DOHH2 (cell line): ENCODE results near the gene SERPINB7.

ENCODE experiments used
- CTCF ChIP-seq: fragments of 200-600 bp; sonication (generic); IDR thresholded peaks from one replicate; pipeline ENCODE4 v1.5.1; 2014; ENCODE audit warnings: antibody characterized with exemption, mild to moderate bottlenecking, low read depth, low read length; ENCODE audit not compliant: poor library complexity, severe bottlenecking
- EZH2phosphoT487 ChIP-seq: fragments of 200-600 bp; sonication (generic); IDR thresholded peaks from 2 replicates; pipeline ENCODE4 v1.6.1; 2017; ENCODE audit warnings: borderline replicate concordance, mild to moderate bottlenecking, antibody characterized with exemption, low read length, moderate library complexity, mixed read lengths

DNA sequence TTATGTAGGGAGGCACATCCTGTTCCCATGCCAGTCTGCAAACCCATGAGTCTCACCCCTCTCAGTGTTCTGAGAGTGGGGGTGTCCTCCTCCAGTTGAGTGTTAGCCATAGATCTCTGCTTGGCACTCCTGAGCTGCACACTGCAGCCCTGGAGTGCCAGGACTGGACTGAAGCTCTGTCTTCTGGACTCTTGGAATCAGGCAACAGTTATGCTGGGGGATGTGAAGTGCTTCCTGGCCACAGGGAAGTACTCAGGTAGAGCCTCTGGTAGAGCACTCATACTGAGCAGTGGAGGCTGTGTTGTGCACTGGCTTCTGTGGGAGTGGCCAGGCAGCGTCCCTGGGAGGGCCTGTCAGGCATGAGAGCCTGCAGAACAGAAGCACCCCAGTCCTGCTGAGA is 43.0 kb downstream of the SERPINB7 start:
- TF ChIP-seq CTCF = no peak
- no peak for TF ChIP-seq EZH2phosphoT487
